NCI-H510A treated with DMSO at 0.1 percent for 48 hours (cell line): Measurements from ENCODE around the gene BTF3L4.
"Not testable (repeated sequence)": the region's sequence is repeated elsewhere in the genome, so short reads cannot be mapped to it uniquely, and the experiment has no call there.

Experiments
- DNase-seq: peaks from one replicate; lab custom pipeline; 2025; lab: John Stamatoyannopoulos, UW

Gene BTF3L4

GRCh38 chr1:52055066-52055865 is 829 bp upstream of the BTF3L4 start, which contains the start of gene TXNDC12:
Gene TXNDC12, minus strand, starts transcription at chr1:52055191. Its CDS starts 95 bp downstream, at chr1:52055096.
- DNase-seq, result peak; percentile 90

DNA sequence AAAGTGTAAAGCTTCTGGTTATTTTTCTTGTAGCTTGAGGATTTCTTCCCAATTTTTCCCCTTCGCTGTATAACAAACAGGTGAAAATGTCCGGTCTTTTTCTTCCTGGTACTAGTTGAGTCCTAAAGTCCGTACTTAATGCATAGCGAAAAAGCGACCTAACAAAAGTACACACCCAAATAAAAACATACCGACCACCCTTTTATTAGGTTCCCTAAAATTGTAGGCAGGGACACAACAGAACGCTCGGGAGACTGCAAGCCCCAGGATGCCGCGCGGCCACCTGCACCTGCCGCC is 281 bp upstream of the BTF3L4 start:
- DNase-seq, result no peak

- no peak for DNase-seq
Observed at GRCh38 chr1:52056937-52057231, 789 bp downstream of the BTF3L4 start.

GRCh38 chr1:52057255-52057654 is 1.2 kb downstream of the BTF3L4 start:
- no peak for DNase-seq

DNA sequence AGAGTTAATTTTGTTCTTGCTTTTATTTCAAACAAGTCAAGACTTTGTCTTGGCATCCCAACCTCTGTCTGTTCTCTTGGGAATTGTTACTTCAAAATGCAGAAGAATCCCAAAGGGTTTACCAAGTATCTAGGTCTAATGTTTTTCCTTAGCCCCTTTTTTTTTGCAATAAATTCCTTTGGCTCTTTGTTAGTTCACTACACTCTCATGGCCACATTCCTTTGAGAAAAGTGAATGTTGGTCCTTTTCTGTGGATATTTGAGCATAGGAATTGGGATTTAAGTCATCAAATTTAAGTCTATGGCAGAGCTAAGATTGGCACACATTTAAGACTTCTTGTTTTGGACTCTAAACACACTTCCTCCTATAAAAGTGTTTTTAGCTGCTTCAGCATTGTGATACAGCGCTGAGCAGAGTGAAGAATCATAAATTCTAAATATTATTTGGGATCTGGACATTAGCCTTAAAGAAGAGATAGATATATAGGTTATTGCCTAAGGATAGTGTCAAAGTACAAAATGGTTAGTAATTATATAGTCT is 1.9 kb downstream of the BTF3L4 start:
- DNase-seq, result no peak

GRCh38 chr1:52059321-52059720 is 3.2 kb downstream of the BTF3L4 start:
- DNase-seq, result no peak

DNA sequence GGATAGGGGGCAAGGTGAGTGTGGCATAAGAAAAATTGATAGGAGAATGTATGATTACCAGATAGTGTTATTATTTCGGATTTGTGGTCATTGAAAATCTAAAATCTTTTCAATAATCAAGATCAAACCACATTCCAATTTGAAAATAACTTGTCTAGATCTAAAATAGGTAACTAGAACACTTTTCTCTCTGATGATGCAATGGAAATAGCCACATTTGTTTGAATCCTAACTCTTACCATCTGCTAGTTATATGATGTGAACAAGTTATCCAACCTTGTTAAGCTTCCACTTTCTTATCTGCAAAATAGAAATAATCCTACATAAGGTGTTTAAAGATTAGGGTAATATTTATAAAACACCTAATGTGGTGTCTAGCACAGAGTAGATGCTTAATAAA is 3.8 kb downstream of the BTF3L4 start:
- DNase-seq, result no peak

DNA sequence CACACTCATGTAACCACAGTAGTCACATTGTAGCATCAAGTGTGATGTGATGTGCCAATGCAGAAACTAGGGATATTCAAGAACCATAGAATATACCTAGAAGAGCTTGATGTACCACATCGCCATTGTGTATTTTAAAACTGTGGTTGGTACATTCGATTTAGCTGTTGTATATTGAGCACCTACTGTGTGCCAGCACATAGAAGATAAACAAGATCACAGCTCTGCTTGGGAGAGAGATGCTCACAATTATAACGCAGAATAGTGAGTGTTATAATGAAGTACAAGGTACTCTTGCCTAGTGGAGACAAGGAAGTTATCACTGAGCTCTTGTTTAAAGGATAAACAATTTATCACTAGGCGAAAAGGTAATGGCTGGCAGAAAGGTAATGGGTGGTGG is 4.7 kb downstream of the BTF3L4 start:
- no peak for DNase-seq

- no peak for DNase-seq
Observed at GRCh38 chr1:52063192-52063591, 7.1 kb downstream of the BTF3L4 start.

DNA sequence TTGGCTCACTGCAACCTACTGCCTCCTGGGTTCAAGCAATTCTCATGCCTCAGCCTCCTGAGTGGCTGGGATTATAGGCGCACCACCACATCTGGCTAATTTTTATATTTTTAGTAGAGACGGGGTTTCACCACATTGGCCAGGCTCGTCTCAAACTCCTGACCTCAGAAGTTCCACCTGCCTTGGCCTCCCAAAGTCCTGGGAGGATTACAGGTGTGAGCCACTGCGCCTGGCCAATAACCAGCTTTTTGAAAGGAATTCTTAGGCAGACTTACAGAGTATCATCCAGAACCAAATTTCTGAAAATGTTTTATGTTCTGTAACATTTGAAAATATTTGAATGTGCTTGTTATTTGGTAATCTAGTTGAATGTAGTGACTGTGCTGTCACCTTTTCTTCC is 14.6 kb downstream of the BTF3L4 start:
- no peak for DNase-seq

DNA sequence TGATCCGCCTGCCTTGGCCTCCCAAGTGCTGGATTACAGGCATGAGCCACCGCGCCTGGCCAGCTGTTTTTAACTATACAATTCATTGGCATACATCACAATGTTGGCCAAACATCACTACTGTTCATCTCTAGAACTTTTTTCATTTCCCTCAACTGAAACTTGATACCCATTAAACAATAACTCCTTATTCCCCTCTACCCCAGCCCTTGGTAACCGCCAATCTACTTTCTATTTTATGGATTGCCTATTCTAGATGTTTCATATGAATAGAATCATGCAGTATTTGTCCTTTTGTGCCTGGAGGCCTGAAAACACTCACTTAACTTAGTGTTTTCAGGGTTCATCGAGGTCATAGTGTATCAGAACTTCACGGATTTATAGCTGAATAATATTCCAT is 16.2 kb downstream of the BTF3L4 start:
- DNase-seq, result no peak

GRCh38 chr1:52077277-52077676 is 21.2 kb downstream of the BTF3L4 start:
- DNase-seq, result not testable (repeated sequence)

- no peak for DNase-seq
Observed at GRCh38 chr1:52080014-52080415, 23.9 kb downstream of the BTF3L4 start.

- not testable (repeated sequence) for DNase-seq
Observed at GRCh38 chr1:52087892-52088291, 31.8 kb downstream of the BTF3L4 start.

- DNase-seq, result not testable (repeated sequence)
Observed at GRCh38 chr1:52094300-52094699, 38.2 kb downstream of the BTF3L4 start.

DNA sequence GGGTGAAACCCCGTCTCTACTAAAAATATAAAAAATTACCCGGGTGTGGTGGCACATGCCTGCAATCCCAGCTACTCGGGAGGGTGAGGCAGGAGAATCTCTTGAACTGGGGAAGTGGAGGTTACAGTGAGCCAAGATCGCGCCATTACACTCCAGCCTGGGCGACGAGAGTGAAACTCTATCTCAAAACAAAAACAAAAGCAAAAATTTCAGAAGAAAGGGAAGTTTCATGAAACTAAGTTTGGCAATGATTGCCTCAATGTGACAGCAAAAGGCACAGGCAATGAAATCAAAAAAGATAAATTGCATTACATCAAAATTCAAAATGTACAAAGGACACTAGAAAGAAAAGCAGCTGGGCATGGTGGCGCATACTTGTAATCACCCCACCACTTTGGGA is 40.1 kb downstream of the BTF3L4 start:
- no peak for DNase-seq

DNA sequence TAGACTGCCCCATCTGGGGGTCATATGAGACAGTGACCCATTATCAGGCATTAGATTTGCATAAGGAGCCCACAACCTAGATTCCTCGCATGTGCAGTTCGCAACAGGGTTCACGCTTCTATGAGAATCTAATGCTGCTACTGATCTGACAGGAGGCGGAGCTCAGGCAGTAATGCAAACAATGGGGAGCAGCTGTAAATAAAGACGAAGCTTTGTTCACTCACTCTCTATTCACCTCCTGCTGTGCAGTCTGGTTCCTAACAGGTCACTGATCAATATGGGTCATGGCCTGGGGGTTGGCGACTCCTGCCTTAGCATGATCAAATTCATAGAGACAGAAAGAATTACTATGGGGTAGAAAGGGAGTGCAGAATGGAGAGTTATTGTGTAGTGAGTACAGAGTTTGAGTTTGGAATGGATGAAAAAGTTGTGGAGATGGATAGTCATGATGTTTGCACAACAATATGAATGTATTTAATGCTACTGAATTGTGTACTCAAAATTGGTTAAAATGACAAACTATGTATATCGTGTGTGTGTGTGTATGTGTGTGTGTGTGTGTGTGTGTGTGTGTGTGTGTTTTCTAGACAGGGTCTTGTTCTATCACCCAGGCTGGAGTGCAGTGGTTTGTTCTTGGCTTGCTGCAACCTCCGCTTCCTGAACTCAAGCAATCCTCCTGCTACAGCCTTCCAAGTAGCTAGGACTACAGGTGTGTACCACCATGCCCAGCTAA is 42.2 kb downstream of the BTF3L4 start:
- peak; percentile 33 for DNase-seq

DNA sequence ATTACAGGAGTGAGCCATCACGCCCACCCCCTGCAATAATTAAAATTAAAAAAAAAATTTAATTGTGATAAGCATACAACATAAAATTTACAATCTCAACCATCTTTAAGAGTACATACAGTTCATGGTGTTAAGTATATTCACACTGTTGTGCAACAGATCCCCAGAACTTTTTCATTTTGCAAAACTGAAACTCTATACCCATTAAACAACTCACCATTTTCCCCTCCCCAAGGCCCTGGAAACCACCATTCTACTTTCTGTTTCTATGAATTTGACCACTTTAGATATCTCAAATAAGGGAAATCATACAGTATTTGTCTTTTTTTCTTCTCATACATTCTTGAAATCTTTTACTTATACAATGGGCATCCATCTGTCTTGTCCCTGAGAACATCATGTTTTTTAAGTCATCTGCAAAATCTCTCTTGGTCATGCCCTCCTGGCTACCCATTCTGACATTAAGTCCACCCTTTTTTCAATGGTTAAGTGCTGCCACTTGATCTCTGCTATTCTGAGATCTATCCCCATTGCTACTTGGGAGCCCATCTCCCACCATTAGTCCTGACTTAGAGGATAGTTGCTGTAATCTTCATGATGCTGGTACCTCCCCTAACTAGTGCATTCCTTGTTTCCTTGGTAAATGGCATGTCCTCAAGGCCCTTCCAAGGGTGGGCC is 46.4 kb downstream of the BTF3L4 start:
- no peak for DNase-seq

DNA sequence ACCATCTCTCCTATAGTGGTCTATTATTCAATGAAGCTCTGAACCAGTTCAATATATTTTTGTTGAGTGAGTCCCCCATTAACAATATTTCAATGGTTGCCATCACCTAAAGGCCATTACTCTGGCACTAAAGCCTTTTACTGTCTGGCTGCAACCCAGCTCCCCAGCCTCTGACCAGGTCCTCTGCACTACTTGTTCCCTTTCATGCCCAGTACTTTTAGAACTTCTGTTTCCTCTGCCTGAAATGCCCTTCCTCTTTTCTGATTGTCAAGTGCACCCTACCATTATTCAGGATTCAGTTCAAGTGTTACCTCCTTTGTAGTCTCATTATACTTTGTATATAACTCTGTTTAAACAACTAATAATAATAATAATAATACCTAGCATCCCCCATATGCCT is 55.4 kb downstream of the BTF3L4 start:
- no peak for DNase-seq

GRCh38 chr1:52112489-52112888 is 56.4 kb downstream of the BTF3L4 start:
- no peak for DNase-seq

- DNase-seq, result no peak
Observed at GRCh38 chr1:52119301-52120079, 63.4 kb downstream of the BTF3L4 start.

- no peak for DNase-seq
Observed at GRCh38 chr1:52122384-52122783, 66.3 kb downstream of the BTF3L4 start.
